ENCODE measurements around the gene NAP1L4. TPM values are rescaled to one million over a fixed set of nuclear protein-coding genes. Genes with fewer than 3 reads are reported as not detected.
"Not testable (repeated sequence)": the region's sequence is repeated elsewhere in the genome, so short reads cannot be mapped to it uniquely, and the experiment has no call there.

Gene NAP1L4
- total RNA-seq, 1 donor from 2014 or later = 162 TPM

DNA sequence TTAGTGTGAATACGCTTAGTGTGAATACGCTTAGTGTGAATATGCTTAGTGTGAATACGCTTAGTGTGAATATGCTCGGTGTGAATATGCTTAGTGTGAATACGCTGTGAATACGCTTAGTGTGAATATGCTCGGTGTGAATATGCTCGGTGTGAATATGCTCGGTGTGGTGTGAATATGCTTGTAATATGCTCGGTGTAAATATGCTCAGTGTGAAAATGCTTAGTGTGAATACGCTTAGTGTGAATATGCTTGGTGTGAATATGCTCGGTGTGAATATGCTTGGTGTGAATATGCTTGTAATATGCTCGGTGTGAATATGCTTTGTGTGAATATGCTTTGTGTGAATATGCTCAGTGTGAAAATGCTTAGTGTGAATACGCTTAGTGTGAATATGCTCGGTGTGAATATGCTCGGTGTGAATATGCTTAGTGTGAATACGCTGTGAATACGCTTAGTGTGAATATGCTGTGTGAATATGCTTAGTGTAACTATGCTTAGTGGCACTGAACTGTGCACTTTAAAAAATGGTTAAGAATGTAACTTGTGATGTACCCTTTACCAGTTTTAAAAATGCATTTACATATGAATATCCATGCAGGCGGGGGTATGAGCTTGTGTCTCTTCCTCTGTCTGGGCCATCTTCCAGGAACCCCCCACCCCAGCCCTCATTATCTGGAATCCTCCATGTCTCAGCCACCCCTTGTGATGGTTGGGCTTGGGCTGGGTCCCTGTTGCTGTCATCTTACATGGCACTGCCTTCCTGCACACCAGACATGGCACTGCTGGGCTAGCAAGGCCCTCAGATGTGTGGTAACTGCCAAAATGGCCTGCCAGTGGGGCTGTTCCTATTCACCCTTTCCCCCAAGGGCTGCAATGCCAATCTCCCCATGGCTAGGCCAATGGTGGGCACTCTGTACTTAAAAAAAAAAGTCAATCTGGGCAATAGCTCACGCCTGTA, 53.4 kb downstream of the NAP1L4 start:
- not testable (repeated sequence) for DNase-seq (ENCODE audit: low read depth, low spot score)

DNA sequence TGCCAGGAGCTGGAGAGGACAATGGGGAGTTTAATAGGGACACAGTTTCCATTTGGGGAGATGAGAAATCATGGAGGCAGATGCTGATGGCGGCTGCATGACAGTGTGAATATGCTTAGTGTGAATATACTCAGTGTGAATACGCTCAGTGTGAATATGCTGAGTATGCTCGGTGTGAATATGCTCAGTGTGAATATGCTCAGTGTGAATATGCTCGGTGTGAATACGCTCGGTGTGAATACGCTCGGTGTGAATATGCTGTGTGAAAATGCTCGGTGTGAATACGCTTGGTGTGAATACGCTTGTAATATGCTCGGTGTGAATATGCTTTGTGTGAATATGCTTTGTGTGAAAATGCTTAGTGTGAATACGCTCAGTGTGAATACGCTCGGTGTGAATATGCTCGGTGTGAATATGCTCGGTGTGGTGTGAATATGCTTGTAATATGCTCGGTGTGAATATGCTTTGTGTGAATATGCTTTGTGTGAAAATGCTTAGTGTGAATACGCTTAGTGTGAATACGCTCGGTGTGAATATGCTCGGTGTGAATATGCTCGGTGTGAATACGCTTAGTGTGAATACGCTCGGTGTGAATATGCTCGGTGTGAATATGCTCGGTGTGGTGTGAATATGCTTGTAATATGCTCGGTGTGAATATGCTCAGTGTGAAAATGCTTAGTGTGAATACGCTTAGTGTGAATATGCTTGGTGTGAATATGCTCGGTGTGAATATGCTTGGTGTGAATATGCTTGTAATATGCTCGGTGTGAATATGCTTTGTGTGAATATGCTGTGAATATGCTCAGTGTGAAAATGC, 54.3 kb downstream of the NAP1L4 start:
- DNase-seq (ENCODE audit: low read depth, low spot score) = not testable (repeated sequence)

DNA sequence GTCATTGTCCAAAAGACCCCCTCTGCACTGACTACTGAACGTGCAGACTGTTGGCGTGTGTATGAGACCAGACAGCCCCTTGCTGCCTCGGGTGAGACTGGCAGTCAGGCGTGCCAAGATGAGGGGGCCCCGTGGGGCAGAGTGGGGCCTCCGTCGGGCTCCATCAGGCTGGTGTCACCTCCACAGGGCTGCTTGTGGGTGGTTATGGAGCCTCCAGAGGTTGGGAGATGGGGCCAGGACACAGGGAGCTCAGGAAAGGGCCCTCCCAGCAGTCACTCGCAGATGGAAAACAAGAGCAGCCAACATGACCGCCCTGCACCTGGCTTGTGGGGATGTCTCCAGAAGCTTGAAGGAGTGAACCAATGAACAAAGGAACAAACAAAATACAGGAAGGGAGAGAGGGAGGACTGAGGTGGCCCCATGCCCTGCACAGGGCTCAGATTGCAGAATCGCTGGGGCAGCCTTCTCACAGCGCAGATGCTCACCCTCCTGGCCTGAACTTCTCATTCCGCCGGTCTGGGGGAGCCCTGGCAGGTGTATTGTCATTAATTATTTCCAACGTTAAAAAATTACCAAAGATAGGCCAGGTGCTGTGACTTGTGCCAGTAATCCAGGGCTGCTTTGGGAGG, 57.4 kb downstream of the NAP1L4 start:
- DNase-seq (ENCODE audit: low read depth, low spot score) = no peak

DNA sequence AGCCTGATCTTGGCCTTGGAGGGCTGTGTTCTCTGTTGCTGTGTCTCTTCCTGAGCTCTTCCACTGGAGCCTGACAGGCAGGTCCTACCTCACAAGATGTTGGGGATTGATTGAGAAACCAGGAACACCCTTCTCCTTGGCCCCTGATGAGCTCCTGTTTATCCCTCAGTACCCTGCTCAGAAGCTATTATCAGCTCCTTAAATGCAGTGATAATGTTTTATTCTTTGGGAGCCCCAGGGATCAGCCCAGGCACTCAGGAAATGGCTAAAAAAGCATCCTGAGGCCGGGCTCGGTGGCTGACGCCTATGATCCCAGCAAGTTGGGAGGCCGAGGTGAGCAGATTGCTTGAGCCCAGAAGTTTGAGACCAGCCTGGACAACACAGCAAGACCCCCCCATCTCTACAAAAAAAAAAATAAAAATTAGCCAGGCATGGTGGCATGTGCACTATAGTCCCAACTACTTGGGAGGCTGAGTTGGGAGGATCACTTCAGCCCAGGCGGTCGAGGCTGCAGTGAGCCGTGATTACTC, 58.0 kb downstream of the NAP1L4 start:
- DNase-seq (ENCODE audit: low read depth, low spot score) = no peak

DNA sequence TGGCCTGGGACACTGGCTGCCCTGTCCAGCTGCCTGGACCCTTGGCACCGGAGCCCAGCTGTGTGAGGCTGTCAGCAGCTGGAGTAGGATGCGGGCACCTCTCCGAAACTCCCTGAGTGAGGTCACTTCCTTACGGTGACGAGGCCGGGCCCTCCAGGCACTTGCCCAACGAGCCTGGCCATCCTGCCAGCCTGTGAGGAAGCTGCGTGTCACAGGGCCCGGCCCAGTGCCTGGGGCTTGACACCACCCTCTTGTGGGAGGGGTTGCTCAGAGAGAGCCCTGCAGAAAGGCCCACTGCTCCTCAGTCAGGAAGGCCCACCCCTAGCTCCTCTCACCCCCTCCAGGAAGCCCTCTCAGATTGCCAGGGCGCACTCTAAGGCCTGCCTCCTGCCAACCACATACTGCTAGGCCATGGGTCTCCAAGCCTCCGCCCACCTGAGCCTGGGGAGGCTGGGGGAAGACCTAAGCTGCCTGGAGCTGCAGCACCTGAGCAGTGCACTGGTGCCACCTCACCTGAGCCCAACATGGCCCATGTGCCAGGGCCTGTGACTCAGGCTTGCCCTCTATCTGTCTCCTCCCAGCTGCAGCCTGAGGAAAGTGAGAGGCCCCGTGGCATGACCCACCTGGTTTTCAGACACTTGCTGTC, 58.6 kb downstream of the NAP1L4 start:
- no peak for DNase-seq (ENCODE audit: low read depth, low spot score)

DNA sequence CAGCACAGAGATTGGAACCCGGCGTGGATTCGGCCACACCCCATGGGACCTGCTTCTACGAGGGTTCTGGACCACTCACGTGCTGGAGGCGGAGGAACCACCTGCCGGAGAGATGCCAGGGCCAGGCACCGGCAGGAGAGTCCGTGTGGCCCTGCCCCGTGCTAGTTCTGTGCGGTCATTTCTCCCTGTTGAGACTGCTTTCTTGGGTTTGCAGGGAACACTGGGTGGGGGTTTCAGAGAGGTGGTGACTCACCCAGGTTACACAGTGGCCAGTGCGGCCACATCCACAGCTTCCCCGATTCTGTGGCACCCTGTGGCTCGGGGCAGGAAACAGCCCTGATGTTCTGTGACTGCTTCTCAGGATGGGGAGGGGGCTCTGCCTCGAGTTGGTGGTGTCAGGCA, 59.3 kb downstream of the NAP1L4 start:
- DNase-seq (ENCODE audit: low read depth, low spot score) = no peak

DNA sequence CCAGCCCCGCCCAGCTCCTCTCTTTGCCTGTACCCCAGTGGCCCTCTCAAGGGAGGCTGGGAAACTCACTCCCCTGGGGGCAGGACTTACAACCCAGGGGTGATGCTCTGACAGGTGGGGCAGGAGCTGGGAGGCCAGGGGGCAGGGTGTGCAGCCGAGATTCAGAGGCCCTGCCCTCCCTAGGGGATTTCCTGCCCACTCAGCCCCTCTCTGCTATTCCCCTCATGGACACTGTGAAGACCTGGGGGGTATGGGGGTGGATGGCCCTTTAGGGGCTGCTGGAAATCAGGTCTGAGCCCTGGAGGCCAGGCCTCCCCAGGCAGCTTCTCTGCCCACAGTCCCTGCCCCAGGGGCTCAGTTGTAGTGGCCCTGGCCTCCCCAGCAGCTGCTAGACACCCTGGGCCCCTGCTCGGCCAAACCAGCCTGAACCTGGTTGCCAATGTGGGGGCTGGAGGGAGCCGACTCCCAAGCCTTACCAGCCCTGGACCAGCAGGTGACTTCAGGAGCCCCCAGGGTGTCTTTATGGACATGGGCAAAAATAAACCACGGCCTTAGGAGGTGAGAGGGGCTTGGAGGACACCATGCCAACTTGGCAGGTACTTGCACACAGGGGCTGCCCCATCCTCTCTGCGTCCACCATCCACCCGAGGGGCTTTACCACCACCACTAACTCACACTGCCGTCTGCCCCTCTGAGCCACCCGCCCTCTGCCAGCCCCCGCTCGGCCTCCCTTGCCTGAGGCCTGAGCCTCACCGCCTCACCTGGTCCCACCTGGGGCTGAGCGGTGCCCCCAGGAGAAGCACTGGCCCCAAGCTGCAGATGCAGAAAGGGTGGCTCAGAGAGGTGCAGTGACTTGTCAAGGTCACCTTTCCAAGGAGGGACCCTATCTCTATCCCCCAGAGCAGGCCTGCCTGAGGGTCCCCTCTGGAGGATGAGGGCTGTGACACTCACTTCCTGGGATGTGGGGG, 60.1 kb downstream of the NAP1L4 start:
- no peak for DNase-seq (ENCODE audit: low read depth, low spot score)

DNA sequence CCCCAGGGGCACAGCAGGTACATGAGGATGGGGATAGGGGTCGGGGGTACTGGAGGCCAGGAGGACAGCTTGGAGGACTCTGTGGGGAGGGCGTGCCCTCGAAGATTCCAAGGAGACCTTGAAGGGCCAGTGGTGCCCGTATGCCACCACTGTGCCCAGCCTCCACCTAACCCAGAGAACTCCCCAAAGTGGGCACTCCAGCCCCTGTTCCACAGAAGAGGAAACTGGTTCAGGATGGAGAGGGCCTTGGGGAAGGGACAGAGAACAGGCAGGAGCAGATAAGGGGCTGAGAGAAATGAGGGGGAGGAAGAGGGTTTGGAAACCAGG, 60.7 kb downstream of the NAP1L4 start:
- no peak for DNase-seq (ENCODE audit: low read depth, low spot score)

DNA sequence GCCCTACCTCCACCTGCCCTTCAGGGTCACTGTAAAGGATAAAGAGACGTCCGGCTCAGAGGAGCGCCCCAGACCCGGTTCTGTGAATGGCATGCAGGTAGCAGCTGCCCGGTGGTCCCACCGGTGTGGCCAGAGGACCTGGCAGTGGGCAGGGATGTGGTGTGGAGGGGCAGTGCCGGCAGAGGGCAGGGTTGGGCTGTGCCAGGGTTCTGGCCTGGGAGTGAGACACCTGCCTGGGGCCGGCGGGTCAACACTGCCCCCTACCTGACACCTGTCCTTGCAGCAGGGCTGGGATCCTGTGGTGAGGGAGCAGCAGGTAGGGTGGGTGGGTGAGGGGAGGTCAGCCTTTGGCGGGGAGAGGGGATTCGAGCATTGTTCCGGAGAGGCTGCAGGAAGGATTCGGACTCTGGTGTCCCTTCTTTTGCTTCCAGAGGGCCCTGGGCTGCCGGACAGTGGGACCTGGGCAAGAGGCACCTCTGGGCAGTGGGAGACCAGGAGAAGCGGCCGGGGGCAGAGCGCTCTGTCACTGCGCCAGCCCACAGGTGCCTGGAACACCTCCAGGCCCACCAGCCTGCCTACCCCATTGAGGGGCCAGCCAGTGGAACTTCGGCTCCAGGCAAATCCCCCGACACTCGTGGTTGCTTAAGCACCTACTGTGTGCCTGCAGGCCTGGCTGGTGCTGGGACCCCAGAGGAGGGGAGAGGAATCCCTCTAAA, 61.3 kb downstream of the NAP1L4 start:
- no peak for DNase-seq (ENCODE audit: low read depth, low spot score)

DNA sequence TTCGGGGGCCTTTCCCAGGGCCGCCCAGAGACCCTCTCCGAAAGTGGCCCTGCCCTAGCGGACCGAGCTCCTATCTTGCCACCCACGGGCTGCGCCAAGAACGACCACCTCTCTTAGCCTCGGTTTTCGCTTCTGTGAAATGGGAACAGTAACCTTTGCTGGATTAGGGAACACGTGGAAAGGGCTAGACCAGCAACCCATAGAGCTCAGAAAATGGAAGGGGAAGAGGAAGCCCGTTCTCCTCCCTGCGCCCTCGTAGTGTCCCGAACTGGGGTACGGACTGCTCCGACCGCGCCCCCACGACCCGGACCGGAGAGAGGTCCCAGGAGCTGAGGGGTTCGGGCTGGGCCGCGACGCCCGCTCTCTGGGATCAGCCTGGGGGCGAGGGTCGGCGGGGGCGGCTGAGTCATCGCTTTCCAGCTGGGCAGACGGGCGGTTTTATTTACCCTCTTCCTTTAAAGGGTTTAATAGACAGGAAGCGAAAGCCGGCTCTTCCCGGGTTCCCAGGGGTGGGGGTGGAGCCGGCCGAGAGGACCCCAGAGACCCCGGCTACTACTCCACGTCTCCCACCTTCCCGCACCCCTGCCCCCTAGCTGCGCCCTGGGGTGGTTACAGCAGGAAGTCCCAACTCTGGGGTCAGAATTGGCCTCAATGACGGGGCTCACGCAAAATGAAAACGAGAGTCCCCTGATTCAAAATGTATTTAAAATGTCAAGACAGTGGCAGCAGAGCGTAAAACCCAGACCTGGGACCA, 62.0 kb downstream of the NAP1L4 start:
- no peak for DNase-seq (ENCODE audit: low read depth, low spot score)

DNA sequence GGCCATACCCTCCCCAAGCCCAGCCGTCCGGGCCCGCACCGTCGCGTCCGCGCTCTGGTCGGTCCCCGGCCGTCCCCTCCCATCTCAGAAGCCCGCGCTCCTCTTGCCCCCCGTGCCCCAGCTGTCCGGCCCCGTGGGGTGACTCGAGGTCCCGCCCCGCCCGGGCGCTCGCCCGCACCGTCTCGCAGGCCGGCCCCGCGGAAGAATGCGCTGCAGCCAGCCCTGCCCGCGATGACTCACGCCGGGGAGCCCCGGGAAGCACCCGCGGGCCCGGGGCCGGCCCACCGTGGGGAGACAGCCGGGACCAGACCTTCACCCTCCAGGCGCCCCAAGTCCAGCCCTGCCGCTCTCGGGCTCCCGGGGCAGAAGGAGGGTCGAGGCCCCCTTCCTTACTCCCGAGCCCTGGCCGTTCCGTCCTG, 62.6 kb downstream of the NAP1L4 start:
- DNase-seq (ENCODE audit: low read depth, low spot score) = no peak

DNA sequence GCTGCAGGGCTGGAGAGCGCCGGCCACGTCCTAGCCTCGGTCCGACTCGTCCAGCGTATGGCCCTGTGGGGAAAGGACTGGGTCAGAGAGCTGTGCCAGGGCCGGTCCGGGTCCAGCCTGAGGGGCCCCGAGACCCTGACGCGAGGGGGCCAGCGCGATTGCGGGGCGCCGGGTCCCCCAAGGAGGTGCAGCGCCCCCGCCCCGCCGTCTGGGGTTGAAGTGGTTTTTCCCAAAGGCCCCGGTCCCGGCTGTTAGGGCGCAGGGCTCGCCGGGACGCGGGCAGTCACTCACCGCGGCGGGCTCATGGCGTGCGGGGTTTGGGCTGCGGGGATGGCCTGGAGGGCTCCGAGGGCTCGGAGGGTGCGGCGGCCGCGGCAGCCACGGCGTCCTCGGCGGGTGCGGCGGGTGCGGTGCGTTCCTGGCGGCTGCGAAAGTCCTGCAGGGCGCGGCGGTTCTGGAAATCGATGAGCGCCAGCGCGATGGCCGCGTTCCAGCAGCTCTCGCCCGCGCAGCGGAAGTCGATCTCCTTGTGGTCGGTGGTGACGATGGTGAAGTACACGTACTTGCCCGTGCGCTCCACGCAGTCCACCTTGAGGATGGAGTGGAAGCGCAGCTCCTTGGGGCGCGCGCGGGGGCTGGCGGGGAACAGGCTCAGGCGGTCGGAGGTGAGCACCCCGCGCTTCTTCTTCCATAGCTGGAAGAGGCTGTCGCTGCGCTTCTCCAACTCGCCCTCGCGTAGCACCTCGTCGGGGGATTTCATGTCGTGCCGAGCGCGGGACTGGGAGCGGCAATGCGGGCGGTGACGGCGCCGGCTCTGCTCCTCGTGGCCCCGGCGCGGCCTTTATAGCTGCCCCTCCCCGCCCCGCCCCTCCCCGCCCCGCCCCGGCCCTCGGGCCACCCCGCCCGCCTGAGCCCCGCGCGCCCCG, 63.3 kb downstream of the NAP1L4 start, which contains the start of gene PHLDA2:
Gene PHLDA2 (minus strand): TSS at position 816 of the 926 bp plus-strand sequence. CDS start 56 bp downstream, at position 760.
- no peak for DNase-seq (ENCODE audit: low read depth, low spot score)

DNA sequence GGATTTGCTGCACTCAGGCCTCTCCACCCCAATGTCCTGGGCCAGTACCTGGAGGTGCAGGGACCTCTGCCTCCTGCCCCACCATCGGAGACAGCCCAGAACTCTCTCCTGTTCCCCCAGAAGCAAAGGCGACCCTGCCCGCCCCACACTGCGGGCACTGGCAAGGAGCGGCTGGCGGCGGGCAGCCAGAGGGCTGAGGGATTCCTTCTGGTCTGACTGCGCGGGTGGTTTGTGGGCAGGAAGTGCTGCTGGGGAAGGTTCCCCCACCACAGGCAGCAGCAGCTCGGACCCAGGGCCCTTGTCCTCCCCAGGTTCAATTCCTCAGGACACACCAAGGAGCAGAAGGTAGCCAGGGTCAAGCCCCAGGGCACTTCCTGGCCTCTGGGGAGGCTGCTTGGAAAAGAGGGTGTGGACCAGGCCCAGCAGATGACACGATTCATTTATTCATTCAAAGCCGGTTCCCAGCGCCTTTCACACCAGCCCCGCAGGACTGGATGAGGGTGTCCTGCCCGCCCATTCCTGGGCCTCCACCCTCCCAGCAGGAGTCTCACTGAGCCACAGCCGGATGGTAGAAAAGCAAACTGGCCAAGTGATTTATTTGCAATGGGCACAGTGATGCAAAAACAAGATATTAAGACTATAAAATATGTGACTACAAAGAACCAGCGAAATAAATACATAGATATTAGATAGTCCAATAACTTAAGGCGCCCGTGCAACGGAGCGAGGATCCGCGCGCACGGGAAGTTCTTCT, 64.1 kb downstream of the NAP1L4 start:
- no peak for DNase-seq (ENCODE audit: low read depth, low spot score)

DNA sequence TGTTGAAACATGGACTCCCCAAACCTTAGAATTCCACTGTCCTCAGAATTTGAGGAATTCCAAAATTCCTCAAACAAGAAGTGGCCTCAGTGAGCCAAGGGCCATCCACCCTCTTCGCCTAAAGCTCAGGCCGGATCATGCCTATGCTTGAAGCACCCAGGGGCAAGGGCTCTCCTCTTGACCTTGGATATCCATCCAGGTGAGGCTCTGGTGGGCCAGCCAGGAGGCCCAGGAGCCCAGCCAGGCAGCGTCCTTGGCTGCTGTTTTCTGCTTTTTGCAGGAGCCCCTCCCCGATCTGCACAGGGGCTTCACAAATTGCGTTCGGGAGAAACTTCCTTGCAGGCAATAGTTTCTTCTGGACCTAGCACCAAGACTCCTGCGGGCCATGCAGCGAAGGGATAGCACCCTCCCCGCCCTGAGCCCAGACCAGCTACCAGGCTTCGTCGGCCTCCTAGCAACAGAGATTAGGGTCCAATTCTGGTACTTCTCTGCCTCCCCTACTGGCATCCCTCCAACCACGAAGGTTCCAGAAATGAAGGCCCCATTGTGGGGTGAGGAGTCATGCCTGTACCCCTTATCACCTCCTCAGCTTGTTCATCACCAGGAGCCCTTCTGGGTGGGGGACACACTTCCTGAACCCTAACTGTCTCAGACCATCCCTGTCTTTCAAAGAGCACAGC, 64.9 kb downstream of the NAP1L4 start:
- DNase-seq (ENCODE audit: low read depth, low spot score) = no peak

DNA sequence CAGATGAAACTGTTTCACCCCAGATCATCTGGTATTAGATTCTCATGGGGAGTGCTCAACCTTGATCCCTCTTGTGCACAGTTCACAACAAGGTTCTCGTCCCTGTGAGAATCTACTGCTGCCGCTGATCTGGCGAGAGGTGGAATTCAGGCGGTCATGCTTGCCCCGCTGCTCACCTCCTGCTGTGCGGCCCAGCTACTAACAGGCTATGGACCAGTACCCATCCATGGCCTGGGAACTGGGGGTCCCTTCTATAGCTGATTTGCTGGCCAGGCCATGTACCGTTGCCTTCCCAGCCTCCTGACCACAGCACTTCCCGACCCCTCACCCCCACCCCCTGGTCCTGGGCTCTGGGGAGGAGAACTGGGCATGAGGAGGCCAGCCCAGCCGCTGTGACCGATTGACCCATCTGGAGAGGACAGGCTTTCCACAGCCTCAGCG, 65.5 kb downstream of the NAP1L4 start:
- DNase-seq (ENCODE audit: low read depth, low spot score) = no peak

Measured in pulmonary artery endothelial cell (primary cell).